WTC11 (cell line): ENCODE results near the gene CIRBP. TPM values are rescaled to one million over a fixed set of nuclear protein-coding genes. Genes with fewer than 3 reads are reported as not detected.

Experiments used
- ATAC-seq: fragments of 200-7000 bp; cut with Tn5 transposase; 2 replicates; pipeline ENCODE4 v1.10.0; 2021; ENCODE audit warnings: mild to moderate bottlenecking, moderate library complexity
- CTCF ChIA-PET: fragments of 300-600 bp; sonication (Branson Sonifier 250); formaldehyde crosslinking; loops from one replicate; lab custom pipeline; 2021; ENCODE audit warnings: antibody characterized with exemption; lab: Charles Lee
- POLR2A ChIA-PET: fragments of 350-600 bp; sonication (Branson Sonifier 250); formaldehyde crosslinking; loops from one replicate; lab custom pipeline; 2021; ENCODE audit warnings: antibody characterized with exemption; lab: Charles Lee
- DNase-seq: peaks from one replicate; pipeline ENCODE4 v3.0.0; 2021; ENCODE audit warnings: low spot score
- H3K27ac Mint-ChIP-seq: 2 replicates; pipeline ENCODE4 v1.8.0; 2021; ENCODE audit warnings: mixed read lengths
- H3K27me3 Mint-ChIP-seq: 2 replicates; pipeline ENCODE4 v1.8.0; 2021; ENCODE audit warnings: low read depth, mild to moderate bottlenecking, moderate library complexity, mixed read lengths
- H3K36me3 Mint-ChIP-seq: 2 replicates; pipeline ENCODE4 v1.8.0; 2021; ENCODE audit warnings: mixed read lengths
- H3K4me1 Mint-ChIP-seq: 2 replicates; pipeline ENCODE4 v1.8.0; 2022; ENCODE audit warnings: mixed read lengths
- H3K4me3 Mint-ChIP-seq: 2 replicates; pipeline ENCODE4 v1.8.0; 2021; ENCODE audit warnings: mild to moderate bottlenecking, moderate library complexity, mixed read lengths
- H3K9me3 Mint-ChIP-seq: 2 replicates; pipeline ENCODE4 v1.8.0; 2021; ENCODE audit warnings: mixed read lengths
- ATF6 ChIP-seq: sonication (generic); formaldehyde crosslinking; IDR thresholded peaks from 2 replicates; pipeline ENCODE4 v1.8.1; 2023; ENCODE audit warnings: mild to moderate bottlenecking, missing genetic modification reagents
- CDX4 ChIP-seq: fragments of 250-450 bp; sonication (Bioruptor Pico); IDR thresholded peaks from 2 replicates; pipeline ENCODE4 v1.9.0; 2021; ENCODE audit warnings: moderate library complexity, mild to moderate bottlenecking, inconsistent platforms, borderline replicate concordance
- E2F1 ChIP-seq: sonication (generic); formaldehyde crosslinking; IDR thresholded peaks from 2 replicates; pipeline ENCODE4 v1.8.0; 2022; ENCODE audit warnings: mild to moderate bottlenecking, missing genetic modification reagents
- E2F5 ChIP-seq: sonication (generic); formaldehyde crosslinking; IDR thresholded peaks from 2 replicates; pipeline ENCODE4 v1.8.1; 2022; ENCODE audit warnings: mild to moderate bottlenecking, moderate library complexity, missing genetic modification reagents
- ERG ChIP-seq: fragments of 250-450 bp; sonication (Bioruptor Pico); IDR thresholded peaks from 2 replicates; pipeline ENCODE4 v1.8.0; 2021; ENCODE audit warnings: mild to moderate bottlenecking
- ETV6 ChIP-seq: sonication (generic); formaldehyde crosslinking; IDR thresholded peaks from 2 replicates; pipeline ENCODE4 v1.8.1; 2022; ENCODE audit warnings: mild to moderate bottlenecking, missing genetic modification reagents
- GABPB1 ChIP-seq: sonication (generic); formaldehyde crosslinking; IDR thresholded peaks from 2 replicates; pipeline ENCODE4 v1.8.1; 2023; ENCODE audit warnings: mild to moderate bottlenecking, missing genetic modification reagents
- GRHL2 ChIP-seq: fragments of 250-450 bp; sonication (Bioruptor Pico); IDR thresholded peaks from 2 replicates; pipeline ENCODE4 v1.8.0; 2022; ENCODE audit warnings: mild to moderate bottlenecking, moderate library complexity; ENCODE audit not compliant: insufficient replicate concordance, severe bottlenecking
- HMGXB4 ChIP-seq: sonication (generic); formaldehyde crosslinking; IDR thresholded peaks from 2 replicates; pipeline ENCODE4 v1.8.1; 2023; ENCODE audit warnings: mild to moderate bottlenecking, moderate library complexity, missing genetic modification reagents
- NFATC4 ChIP-seq: fragments of 250-450 bp; sonication (Bioruptor Pico); IDR thresholded peaks from 2 replicates; pipeline ENCODE4 v1.9.0; 2021; ENCODE audit warnings: mild to moderate bottlenecking
- NR1H2 ChIP-seq: sonication (generic); formaldehyde crosslinking; IDR thresholded peaks from 2 replicates; pipeline ENCODE4 v1.9.0; 2021; ENCODE audit warnings: mild to moderate bottlenecking, moderate library complexity, missing genetic modification reagents
- OVOL2 ChIP-seq: fragments of 250-450 bp; sonication (Bioruptor Pico); IDR thresholded peaks from 2 replicates; pipeline ENCODE4 v1.9.0; 2021; ENCODE audit warnings: mild to moderate bottlenecking, borderline replicate concordance
- SMAD4 ChIP-seq: sonication (generic); formaldehyde crosslinking; IDR thresholded peaks from 2 replicates; pipeline ENCODE4 v1.8.0; 2022; ENCODE audit warnings: mild to moderate bottlenecking, missing genetic modification reagents
- USF1 ChIP-seq: sonication (generic); formaldehyde crosslinking; IDR thresholded peaks from 2 replicates; pipeline ENCODE4 v1.8.0; 2022; ENCODE audit warnings: mild to moderate bottlenecking, missing genetic modification reagents
- USF2 ChIP-seq: sonication (generic); formaldehyde crosslinking; IDR thresholded peaks from 2 replicates; pipeline ENCODE4 v1.8.1; 2023; ENCODE audit warnings: mild to moderate bottlenecking, missing genetic modification reagents, moderate library complexity
- ZMAT4 ChIP-seq: fragments of 250-450 bp; sonication (Bioruptor Pico); IDR thresholded peaks from 2 replicates; pipeline ENCODE4 v1.9.0; 2021; ENCODE audit warnings: mild to moderate bottlenecking
- ZNF416 ChIP-seq: fragments of 250-450 bp; sonication (Bioruptor Pico); IDR thresholded peaks from 2 replicates; pipeline ENCODE4 v1.9.0; 2021; ENCODE audit warnings: mild to moderate bottlenecking, inconsistent platforms
- ZNF532 ChIP-seq: fragments of 250-450 bp; sonication (Bioruptor Pico); IDR thresholded peaks from 2 replicates; pipeline ENCODE4 v1.9.0; 2021; ENCODE audit warnings: mild to moderate bottlenecking, borderline replicate concordance
- total RNA-seq: library from RNA; stranded (reverse); gene quantifications from 3 replicates; pipeline ENCODE4 v1.2.3, GENCODE V29; 2021

The CIRBP gene
- total RNA-seq, 1 experiment from 2014 or later = 298 TPM

GRCh38 chr19:1258707-1259205 lies 10.4 kb upstream of the CIRBP start (continued):
- TF ChIP-seq OVOL2 (no peak), CDX4 (CRISPR knock-in tag) (no peak), ATF6 (CRISPR knock-in tag) (no peak)

- peak overlapping the region; percentile 90 for H3K27ac Mint-ChIP-seq
- H3K9me3 Mint-ChIP-seq = no peaks in the 10 kb centered on the region
- peak overlapping the region; percentile 47 for H3K4me3 Mint-ChIP-seq
- ATAC-seq = peak; percentile 31
- H3K27me3 Mint-ChIP-seq = no peaks in the 10 kb centered on the region
- ChIA-PET CTCF (interaction anchor here (0.6 to 15.6 kb wide), 4 partner anchors 10 to 134 kb away, joined by 3 to 648 read pairs (median 4); partner anchors contain the start of genes ATP5F1D and CIRBP), POLR2A (interaction anchor here (0.5 to 3.6 kb wide), 6 partner anchors 9 to 233 kb away, joined by 3 to 31 read pairs (median 4); partner anchors contain the start of genes CIRBP, CNN2 and FAM174C)
- peaks cover 51% of the 10 kb centered on the region for H3K4me1 Mint-ChIP-seq
- peaks cover 29% of the 10 kb centered on the region for H3K36me3 Mint-ChIP-seq
- peak; percentile 74 for DNase-seq
- TF ChIP-seq GABPB1 (CRISPR knock-in tag) = peak; percentile 41; the same call in 1 of the 2 replicates
- TF ChIP-seq ERG (CRISPR knock-in tag) = peak; percentile 91
- no peak for TF ChIP-seq E2F5 (CRISPR knock-in tag)
- no peak for TF ChIP-seq NR1H2 (CRISPR knock-in tag)
- 0 out of 2 replicates have a peak, but pooled peaks have one; percentile 35 for TF ChIP-seq E2F1 (CRISPR knock-in tag)
- TF ChIP-seq ZMAT4 (CRISPR knock-in tag) = peak; percentile 42; the same call in 1 of the 2 replicates
- TF ChIP-seq USF2 = 0 out of 2 replicates have a peak, but pooled peaks have one; percentile 28
- no peak for TF ChIP-seq USF1 (CRISPR knock-in tag)
- peak; percentile 98 for TF ChIP-seq ETV6 (CRISPR knock-in tag)
- TF ChIP-seq NFATC4 (CRISPR knock-in tag) = peak; percentile 93
- peak; percentile 91; the same call in 1 of the 2 replicates for TF ChIP-seq ZNF532 (CRISPR knock-in tag)
- no peak for TF ChIP-seq SMAD4
- TF ChIP-seq GRHL2 (CRISPR knock-in tag) = no peak
- TF ChIP-seq HMGXB4 (CRISPR knock-in tag) = no peak
- TF ChIP-seq ZNF416 (CRISPR knock-in tag) = peak; percentile 96
Measured at GRCh38 chr19:1259206-1259875, 9.8 kb upstream of the CIRBP start.
